ENCODE data around the gene SSTR5. TPM values are rescaled to one million over a fixed set of nuclear protein-coding genes. Genes with fewer than 3 reads are reported as not detected.
A peak's percentile ranks its signal among the peaks of the same experiment; 100 is the strongest.

Gene SSTR5
- total and polyA plus RNA-seq, 4 donors = 0.23 TPM; not detected in 3

DNA sequence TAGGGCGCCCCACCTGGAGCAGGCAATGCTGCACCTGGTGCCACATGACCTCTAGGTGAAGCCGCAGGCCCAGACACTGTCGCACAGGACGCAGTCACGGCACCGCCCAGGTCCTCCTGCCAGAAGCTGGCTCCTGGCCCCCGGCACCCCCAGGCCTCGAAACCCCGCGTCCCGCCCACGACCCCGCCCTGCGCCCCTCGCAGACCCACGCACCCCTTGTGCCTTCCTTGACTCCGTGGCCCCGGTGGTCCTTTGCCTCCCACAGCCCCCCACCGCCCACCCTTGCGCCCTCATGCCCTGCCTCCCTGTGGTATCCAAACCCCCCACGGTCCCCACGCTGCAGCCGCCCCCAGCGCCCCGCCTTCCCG, 29.8 kb downstream of the SSTR5 start:
- TF ChIP-seq, protein P1, sequence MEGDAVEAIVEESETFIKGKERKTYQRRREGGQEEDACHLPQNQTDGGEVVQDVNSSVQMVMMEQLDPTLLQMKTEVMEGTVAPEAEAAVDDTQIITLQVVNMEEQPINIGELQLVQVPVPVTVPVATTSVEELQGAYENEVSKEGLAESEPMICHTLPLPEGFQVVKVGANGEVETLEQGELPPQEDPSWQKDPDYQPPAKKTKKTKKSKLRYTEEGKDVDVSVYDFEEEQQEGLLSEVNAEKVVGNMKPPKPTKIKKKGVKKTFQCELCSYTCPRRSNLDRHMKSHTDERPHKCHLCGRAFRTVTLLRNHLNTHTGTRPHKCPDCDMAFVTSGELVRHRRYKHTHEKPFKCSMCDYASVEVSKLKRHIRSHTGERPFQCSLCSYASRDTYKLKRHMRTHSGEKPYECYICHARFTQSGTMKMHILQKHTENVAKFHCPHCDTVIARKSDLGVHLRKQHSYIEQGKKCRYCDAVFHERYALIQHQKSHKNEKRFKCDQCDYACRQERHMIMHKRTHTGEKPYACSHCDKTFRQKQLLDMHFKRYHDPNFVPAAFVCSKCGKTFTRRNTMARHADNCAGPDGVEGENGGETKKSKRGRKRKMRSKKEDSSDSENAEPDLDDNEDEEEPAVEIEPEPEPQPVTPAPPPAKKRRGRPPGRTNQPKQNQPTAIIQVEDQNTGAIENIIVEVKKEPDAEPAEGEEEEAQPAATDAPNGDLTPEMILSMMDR (IDR thresholded peaks at IDR 0.05; ENCODE audit: control extremely low read depth, extremely low read depth) = no peak
- Histone ChIP-seq H3K4me1 (ENCODE audit: control insufficient read depth in 5 of 5, insufficient read depth in 5 of 5, low read length in 5 of 5) (peaks cover 0 to 5% (median 0%) of the 10 kb centered on the region in 5 donors), H3K27ac (ENCODE audit: low read depth in 1 of 2, low read length in 1 of 2) (no peak overlapping the region), H3K27me3 (ENCODE audit: control insufficient read depth in 3 of 3, insufficient read depth in 3 of 3, low read length in 2 of 3) (peaks cover 0 to 21% (median 18%) of the 10 kb centered on the region in 3 donors), H3K9me3 (ENCODE audit: control insufficient read depth in 4 of 4, insufficient read depth in 3 of 4, low read length in 3 of 4) (no peaks in the 10 kb centered on the region), H3K36me3 (ENCODE audit: control insufficient read depth in 4 of 4, insufficient read depth in 4 of 4, low read length in 4 of 4) (no peaks in the 10 kb centered on the region), H3K4me3 (no peak overlapping the region), H3K9ac (ENCODE audit: insufficient read depth in 1 of 2, low read length in 2 of 2) (no peak overlapping the region)
- 53 to 56% methylated on average over 24 to 26 of the region's 26 CpGs for WGBS, 2 donors
- DNase-seq (no peak), ATAC-seq (ENCODE audit: insufficient read depth, low FRiP score) (no peak)

DNA sequence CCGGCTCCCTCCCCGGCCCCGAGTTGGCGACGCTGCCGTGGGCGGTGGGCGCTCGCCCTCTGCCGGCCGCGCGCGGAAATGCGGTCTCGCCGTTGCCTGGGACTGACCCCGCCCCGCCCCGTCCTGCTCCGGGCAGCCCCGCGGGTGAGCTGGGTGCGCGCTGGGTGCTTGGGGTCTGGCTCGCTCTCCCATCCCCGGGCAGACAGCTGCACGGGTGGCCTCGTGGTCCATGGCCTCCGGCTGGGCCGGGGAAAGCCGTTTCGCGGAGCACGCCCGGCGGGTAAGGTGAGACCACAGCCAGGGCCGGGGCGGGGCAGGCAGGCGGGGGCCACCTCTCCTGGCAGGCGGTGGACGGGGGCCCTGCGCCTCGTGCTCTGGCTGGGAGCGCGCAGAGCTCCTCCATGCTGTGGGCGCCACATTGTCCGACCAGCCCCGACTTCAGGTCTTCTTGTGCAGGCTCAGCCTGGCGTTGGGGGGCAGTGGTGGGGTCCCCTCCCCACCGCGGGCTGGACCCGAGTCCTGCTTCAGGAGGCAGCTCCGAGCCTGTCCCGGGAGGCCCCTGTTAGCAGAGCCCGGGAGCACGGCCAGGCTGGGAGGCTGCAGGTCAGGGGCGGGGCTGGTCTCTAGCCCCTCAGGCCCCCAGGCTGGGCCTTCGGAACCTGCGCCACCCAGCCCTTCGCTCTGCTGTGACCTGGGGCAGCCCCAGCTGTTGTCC, 30.5 kb downstream of the SSTR5 start:
- TF ChIP-seq, protein P1 (IDR thresholded peaks at IDR 0.05; ENCODE audit: control extremely low read depth, extremely low read depth) = peak; percentile 63
- H3K36me3 ChIP-seq (ENCODE audit: control insufficient read depth in 4 of 4, insufficient read depth in 4 of 4, low read length in 4 of 4) = no peaks in the 10 kb centered on the region
- no peak for ATAC-seq (ENCODE audit: insufficient read depth, low FRiP score)
- H3K9me3 ChIP-seq (ENCODE audit: control insufficient read depth in 4 of 4, insufficient read depth in 3 of 4, low read length in 3 of 4) = no peaks in the 10 kb centered on the region
- 3 to 5% methylated on average over 45 to 61 of the region's 61 CpGs for WGBS, 2 donors
- H3K9ac ChIP-seq (ENCODE audit: insufficient read depth in 1 of 2, low read length in 2 of 2) = no peak overlapping the region
- H3K27ac ChIP-seq (ENCODE audit: low read depth in 1 of 2, low read length in 1 of 2) = no peak overlapping the region
- H3K4me3 ChIP-seq = no peak overlapping the region
- H3K27me3 ChIP-seq (ENCODE audit: control insufficient read depth in 3 of 3, insufficient read depth in 3 of 3, low read length in 2 of 3) = peaks cover 0 to 29% (median 21%) of the 10 kb centered on the region in 3 donors
- peaks cover 0 to 5% (median 0%) of the 10 kb centered on the region in 5 donors for H3K4me1 ChIP-seq (ENCODE audit: control insufficient read depth in 5 of 5, insufficient read depth in 5 of 5, low read length in 5 of 5)
- peak; percentile 26 to 62 (median 40) for DNase-seq

DNA sequence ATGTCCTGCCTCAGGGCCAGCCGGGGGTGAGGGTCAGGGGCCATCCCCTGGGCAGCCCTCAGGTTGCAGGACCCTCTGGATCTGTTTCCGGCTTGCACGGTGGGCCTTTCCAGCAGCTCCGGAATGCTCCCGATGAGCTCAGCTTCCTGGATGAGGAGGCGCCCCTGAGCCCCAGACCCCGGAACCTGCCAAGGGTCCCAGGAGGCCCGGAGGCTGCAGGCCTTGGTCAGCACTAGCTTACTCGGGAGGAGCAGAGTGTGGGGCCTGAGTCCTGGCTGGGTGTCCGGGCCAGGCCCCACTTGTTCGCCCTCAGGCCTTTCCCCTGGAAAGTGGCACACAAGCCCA, 31.1 kb downstream of the SSTR5 start:
- H3K36me3 ChIP-seq (ENCODE audit: control insufficient read depth in 4 of 4, insufficient read depth in 4 of 4, low read length in 4 of 4) = no peaks in the 10 kb centered on the region
- peaks cover 0 to 5% (median 0%) of the 10 kb centered on the region in 5 donors for H3K4me1 ChIP-seq (ENCODE audit: control insufficient read depth in 5 of 5, insufficient read depth in 5 of 5, low read length in 5 of 5)
- H3K27me3 ChIP-seq (ENCODE audit: control insufficient read depth in 3 of 3, insufficient read depth in 3 of 3, low read length in 2 of 3) = peaks cover 0 to 26% (median 25%) of the 10 kb centered on the region in 3 donors
- TF ChIP-seq, protein P1 (IDR thresholded peaks at IDR 0.05; ENCODE audit: control extremely low read depth, extremely low read depth) = no peak
- no peak overlapping the region for H3K9ac ChIP-seq (ENCODE audit: insufficient read depth in 1 of 2, low read length in 2 of 2)
- ATAC-seq (ENCODE audit: insufficient read depth, low FRiP score) (no peak), DNase-seq (no peak)
- no peak overlapping the region for H3K4me3 ChIP-seq
- no peak overlapping the region for H3K27ac ChIP-seq (ENCODE audit: low read depth in 1 of 2, low read length in 1 of 2)
- H3K9me3 ChIP-seq (ENCODE audit: control insufficient read depth in 4 of 4, insufficient read depth in 3 of 4, low read length in 3 of 4) = no peaks in the 10 kb centered on the region
- WGBS, 2 donors = 16 to 32% methylated on average over 11 of the region's 11 CpGs

Measured in lung (tissue), 12 donors.